Kidney glomerular epithelial cell (primary cell): ENCODE measurements around the gene CNTNAP3B.
"Not testable (repeated sequence)": the region's sequence is repeated elsewhere in the genome, so short reads cannot be mapped to it uniquely, and the experiment has no call there.

Experiments
- DNase-seq: peaks from one replicate; lab custom pipeline; 2025; lab: John Stamatoyannopoulos, UW

CNTNAP3B gene

GRCh38 chr9:42129073-42129729 lies at the start of gene CNTNAP3B:
CNTNAP3B (minus strand) TSS chr9:42129426; CDS start chr9:42129094, 332 bp downstream.
- not testable (repeated sequence) for DNase-seq

DNA sequence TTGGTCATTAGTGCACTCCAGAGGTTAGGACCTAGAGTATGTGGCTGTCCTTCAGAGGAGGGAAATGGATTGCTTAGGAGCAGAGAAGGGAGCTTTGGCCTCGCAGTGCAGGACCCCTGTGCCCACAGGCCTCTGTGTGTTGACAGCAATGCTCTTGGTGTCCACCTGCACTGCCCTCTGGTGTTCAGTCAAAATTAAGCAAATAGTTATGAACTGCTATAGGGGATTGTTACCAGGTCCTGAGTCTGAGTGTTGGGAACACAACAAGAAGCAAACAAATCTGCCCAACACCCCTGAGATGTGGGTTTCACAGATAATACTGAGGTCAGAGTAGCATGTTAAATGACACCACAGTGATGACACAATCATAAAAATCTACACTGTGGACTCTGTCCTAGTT lies 31.1 kb upstream of the CNTNAP3B start:
- DNase-seq = not testable (repeated sequence)

DNA sequence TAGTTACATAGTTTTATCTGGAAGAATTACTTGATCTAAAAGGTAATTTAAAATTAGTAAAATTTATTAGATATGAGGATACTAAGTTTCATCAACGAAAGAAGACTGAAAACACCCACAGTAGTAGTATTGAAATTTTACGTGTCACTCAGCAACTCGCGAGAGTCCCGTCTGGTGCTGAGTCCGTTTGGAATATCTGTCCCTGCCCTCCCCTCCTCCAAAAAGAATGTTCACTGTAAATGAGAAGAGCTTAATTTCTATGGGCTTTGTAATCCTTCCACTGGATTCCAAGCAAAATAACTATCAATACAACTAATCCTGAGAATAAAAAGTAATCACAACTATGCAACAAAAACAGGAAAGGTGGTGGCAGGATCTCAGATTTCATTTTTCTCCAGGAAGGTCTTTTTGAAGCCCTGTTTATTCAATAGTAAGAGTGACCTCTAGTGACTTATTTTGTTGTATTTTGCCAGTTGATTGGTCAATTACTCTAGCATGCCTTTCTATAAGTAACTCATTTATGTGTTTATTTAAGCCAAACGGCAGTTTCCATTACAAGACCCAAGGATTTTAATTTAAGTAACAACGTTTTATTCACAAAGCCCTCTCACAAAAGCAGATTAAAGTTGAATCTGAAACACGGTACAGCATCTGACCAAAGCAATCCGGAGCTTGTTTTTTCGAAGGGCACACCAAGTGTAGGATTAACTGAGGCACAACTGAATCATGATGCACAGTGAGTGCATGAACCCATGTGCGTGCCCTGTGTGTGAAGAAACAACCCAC lies 2.0 kb downstream of the CNTNAP3B start:
- not testable (repeated sequence) for DNase-seq

GRCh38 chr9:42121007-42121406 lies 8.2 kb downstream of the CNTNAP3B start:
- DNase-seq = not testable (repeated sequence)

GRCh38 chr9:42095929-42096328 lies 33.3 kb downstream of the CNTNAP3B start:
- not testable (repeated sequence) for DNase-seq

DNA sequence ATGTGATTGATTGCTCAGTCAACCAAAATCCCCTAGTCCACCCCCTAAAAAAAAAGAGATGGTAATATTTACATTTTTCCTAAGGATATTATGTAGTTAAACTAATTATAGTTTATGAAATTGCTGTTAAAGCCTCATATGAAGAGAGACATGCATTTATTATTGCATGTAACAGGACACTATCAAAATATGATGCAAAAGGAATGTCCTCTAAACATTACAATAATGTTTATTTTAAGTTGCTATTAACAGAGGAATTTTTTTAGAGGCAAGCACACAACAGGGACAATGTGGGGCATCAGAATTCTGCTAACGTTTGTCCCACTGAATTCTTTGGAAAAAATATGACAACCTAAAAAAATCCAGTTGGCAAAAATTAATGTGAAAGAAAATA lies 44.7 kb downstream of the CNTNAP3B start:
- DNase-seq = not testable (repeated sequence)

DNA sequence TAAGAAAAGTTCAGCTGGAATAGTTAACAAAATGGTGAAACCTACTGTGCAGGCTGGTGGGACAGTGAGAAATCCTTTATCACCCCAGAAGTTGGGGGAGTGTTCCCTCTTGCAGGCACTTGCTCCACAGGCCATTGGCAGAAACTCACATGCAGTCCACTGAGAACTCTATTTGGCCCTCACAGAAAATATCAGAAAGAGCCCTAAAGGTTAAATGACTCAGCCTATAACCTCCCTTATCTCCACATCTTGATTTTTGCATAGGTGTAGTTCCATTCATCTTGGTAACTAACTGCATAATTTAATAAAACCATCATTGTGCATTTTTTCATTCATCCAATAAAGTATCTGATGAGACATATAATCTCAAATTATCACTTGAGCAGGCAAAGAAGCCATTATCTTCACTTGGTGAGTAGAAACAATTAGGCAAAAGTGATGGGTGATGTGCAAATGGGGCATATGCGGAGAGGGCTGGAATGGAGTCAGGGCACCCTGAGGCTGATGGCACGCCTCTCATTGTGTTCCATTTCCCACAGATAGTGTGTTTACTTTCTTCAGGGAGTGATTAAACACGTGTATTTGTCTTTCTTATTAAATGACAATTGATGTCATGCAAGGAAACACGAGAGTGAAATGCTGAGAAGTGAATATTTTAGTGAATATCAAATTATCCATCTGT lies 45.2 kb downstream of the CNTNAP3B start:
- DNase-seq = not testable (repeated sequence)

GRCh38 chr9:42080376-42080775 lies 48.9 kb downstream of the CNTNAP3B start:
- DNase-seq = not testable (repeated sequence)

DNA sequence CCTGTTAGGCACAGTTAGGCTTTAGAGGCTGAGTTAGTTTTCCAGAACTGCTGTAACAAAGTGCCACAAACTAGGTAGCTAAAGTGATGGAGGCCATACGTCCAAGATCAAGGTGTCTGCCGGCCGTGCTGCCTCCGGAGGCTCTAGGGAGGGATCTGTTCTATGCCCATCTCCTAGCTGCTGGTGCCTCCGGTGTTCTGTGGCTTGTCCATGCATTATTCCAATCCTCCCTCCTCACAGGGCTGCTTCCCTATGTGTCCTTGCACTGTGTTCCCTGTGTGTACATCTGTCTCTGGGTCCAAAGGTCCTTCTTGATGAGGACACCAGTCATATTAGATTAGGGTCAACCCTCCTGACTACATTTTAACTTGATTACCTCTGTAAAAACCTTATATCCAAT lies 54.4 kb downstream of the CNTNAP3B start:
- not testable (repeated sequence) for DNase-seq

- not testable (repeated sequence) for DNase-seq
These were observed 58.2 kb downstream of the CNTNAP3B start for GRCh38 chr9:42071026-42071425.

- DNase-seq = not testable (repeated sequence)
These were observed 59.0 kb downstream of the CNTNAP3B start for GRCh38 chr9:42070035-42070799.

GRCh38 chr9:42053874-42054273 lies 75.4 kb downstream of the CNTNAP3B start:
- not testable (repeated sequence) for DNase-seq

DNA sequence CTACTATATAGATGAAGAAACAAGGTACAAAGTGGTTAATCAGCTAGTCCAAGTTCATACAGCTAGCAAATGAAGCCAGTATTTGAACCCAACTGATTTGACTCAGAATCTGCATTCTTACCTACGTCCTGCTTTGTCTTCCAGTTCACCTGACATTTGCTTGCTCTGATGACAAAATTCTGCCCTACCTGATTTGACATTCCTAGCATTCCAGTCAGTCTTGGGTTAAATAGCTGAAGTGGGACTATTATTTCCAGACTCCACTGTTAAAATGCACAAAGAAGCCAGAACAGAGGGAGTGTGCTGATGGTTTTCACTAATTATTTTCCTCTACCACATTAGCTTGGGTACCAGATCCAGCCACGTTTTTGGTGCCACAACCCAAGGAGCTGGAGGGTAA lies 78.5 kb downstream of the CNTNAP3B start:
- DNase-seq = not testable (repeated sequence)

GRCh38 chr9:42044422-42045010 lies 84.7 kb downstream of the CNTNAP3B start:
- not testable (repeated sequence) for DNase-seq

GRCh38 chr9:42033541-42033940 lies 95.7 kb downstream of the CNTNAP3B start:
- not testable (repeated sequence) for DNase-seq

DNA sequence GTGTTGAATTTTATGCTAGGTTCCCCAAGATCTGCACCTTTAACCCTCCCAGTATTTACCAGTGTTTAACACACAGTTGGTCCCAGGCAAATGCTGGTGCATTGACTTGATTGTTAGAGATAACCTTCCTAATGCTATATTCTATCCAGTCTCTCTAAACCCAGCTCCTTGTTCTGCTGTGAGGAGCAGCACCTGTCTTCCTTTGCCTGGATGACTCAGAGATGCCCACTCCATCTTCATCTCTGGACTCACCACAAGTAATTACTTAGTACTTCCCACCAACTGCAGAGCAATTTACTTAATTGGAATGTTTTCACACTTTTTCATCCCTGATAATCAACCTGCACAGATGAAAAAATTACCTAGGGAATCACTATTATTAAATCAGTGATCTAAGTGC lies 108.6 kb downstream of the CNTNAP3B start:
- not testable (repeated sequence) for DNase-seq

- DNase-seq = not testable (repeated sequence)
These were observed 110.9 kb downstream of the CNTNAP3B start for GRCh38 chr9:42018220-42018922.

DNA sequence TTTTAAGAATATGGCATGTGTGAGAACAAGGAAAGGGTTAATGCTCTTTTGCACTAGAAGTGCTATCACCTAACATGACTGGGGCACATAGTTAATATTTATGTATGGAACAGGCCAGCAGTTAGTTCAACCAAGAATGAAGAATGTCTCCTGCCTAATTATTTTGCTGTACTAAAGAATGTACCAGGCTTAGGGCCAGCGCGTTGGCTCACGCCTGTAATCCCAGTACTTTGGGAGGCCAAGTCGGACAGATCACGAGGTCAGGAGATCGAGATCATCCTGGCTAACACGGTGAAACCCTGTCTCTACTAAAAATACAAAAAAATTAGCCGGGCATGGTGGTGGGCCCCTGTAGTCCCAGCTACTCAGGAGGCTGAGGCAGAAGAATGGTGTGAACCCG lies 114.9 kb downstream of the CNTNAP3B start:
- DNase-seq = not testable (repeated sequence)

GRCh38 chr9:41991607-41992006 lies 137.6 kb downstream of the CNTNAP3B start:
- not testable (repeated sequence) for DNase-seq

GRCh38 chr9:41980271-41980670 lies 149.0 kb downstream of the CNTNAP3B start:
- not testable (repeated sequence) for DNase-seq
